GM19372 (cell line): ENCODE results near the gene MARCHF9.
A peak's percentile ranks its signal among the peaks of the same experiment; 100 is the strongest.

Source experiments
- ATAC-seq: cut with Tn5 transposase; IDR thresholded peaks from one replicate; pipeline ENCODE4 v1.9.1; 2021; ENCODE audit warnings: mild to moderate bottlenecking, low read depth, moderate library complexity; ENCODE audit not compliant: unreplicated experiment

The MARCHF9 gene

GRCh38 chr12:57751788-57752667, 2.9 kb upstream of the MARCHF9 start, which contains the start of gene CDK4:
CDK4 (minus strand) TSS chr12:57752310; CDS start chr12:57751717, 593 bp downstream.
- ATAC-seq = peak; percentile 61

- no peak for ATAC-seq
Measured at GRCh38 chr12:57752668-57753000, 2.3 kb upstream of the MARCHF9 start.

GRCh38 chr12:57753756-57754337, 1.1 kb upstream of the MARCHF9 start:
- ATAC-seq = no peak

- ATAC-seq = no peak
Measured at GRCh38 chr12:57755194-57755453, 221 bp downstream of the MARCHF9 start.

- ATAC-seq = no peak
Measured at GRCh38 chr12:57755454-57756372, 810 bp downstream of the MARCHF9 start.

GRCh38 chr12:57756406-57757341, 1.8 kb downstream of the MARCHF9 start:
- no peak for ATAC-seq

- ATAC-seq = no peak
Measured at GRCh38 chr12:57757771-57758170, 2.9 kb downstream of the MARCHF9 start.

GRCh38 chr12:57758552-57759359, 3.9 kb downstream of the MARCHF9 start:
- no peak for ATAC-seq

GRCh38 chr12:57759360-57759980, 4.6 kb downstream of the MARCHF9 start:
- ATAC-seq = no peak

GRCh38 chr12:57760347-57760982, 5.6 kb downstream of the MARCHF9 start:
- ATAC-seq = no peak

- no peak for ATAC-seq
Measured at GRCh38 chr12:57761391-57761998, 6.6 kb downstream of the MARCHF9 start.

GRCh38 chr12:57762463-57762862, 7.6 kb downstream of the MARCHF9 start:
- no peak for ATAC-seq

GRCh38 chr12:57763881-57764661, 9.2 kb downstream of the MARCHF9 start:
- ATAC-seq = no peak

- ATAC-seq = no peak
Measured at GRCh38 chr12:57764662-57765002, 9.7 kb downstream of the MARCHF9 start.

GRCh38 chr12:57765003-57765697, 10.2 kb downstream of the MARCHF9 start:
- peak; percentile 54 for ATAC-seq

GRCh38 chr12:57765698-57766463, 11.0 kb downstream of the MARCHF9 start:
- no peak for ATAC-seq
